Measurements from ENCODE around the gene C17orf100. TPM values are rescaled to one million over a fixed set of nuclear protein-coding genes. Genes with fewer than 3 reads are reported as not detected.

C17orf100 gene
- total RNA-seq, result 1 to 10 TPM; 3.3 to 6.2 TPM

- ATAC-seq, result peak; percentile 95
- H3K27ac ChIP-seq, result peak within 1 kb of the TSS; percentile 74 to 94 (median 90)
- peaks cover 0 to 1% of the 10 kb centered on the region in 2 donors for H3K36me3 ChIP-seq (replicated peaks in 1 of 2; ENCODE audit: insufficient read depth in 1 of 2, low read depth in 2 of 2)
- DNase-seq, result peak; percentile 95 to 97 (median 96)
- TF ChIP-seq POLR2A (IDR thresholded peaks at IDR 0.05) (peak; percentile 62 to 81 (median 77)), CTCF (IDR thresholded peaks at IDR 0.05) (peak in 1 of 7 experiments; percentile 23)
- no peaks in the 10 kb centered on the region for H3K27me3 ChIP-seq
- H3K9me3 ChIP-seq, result no peaks in the 10 kb centered on the region
- peaks cover 58% of the 10 kb centered on the region for H3K4me1 ChIP-seq
- peak within 1 kb of the TSS; percentile 32 to 61 for H3K4me3 ChIP-seq
- WGBS, 2 donors, result 0% methylated on average over 6 to 30 of the region's 35 CpGs
- intact Hi-C loops (cut with DNase I), result no loop called here
Measured at GRCh38 chr17:6651354-6651918, at the start of gene C17orf100, which contains the start of gene MED31. Gene C17orf100, plus strand, starts transcription at chr17:6651762. Its CDS starts 152 bp downstream, at chr17:6651914. Gene MED31, minus strand, starts transcription at chr17:6651605. Its CDS starts 77 bp downstream, at chr17:6651528.

GRCh38 chr17:6602141-6602540 lies 49.4 kb upstream of the C17orf100 start:
- intact Hi-C loops (cut with DNase I), result no loop called here
- peaks cover 0 to 9% of the 10 kb centered on the region in 2 donors for H3K36me3 ChIP-seq (replicated peaks in 1 of 2; ENCODE audit: insufficient read depth in 1 of 2, low read depth in 2 of 2)
- DNase-seq (no peak), ATAC-seq (no peak)
- peaks cover 16% of the 10 kb centered on the region for H3K4me1 ChIP-seq
- H3K4me3 ChIP-seq, result no peak overlapping the region
- no peak for TF ChIP-seq POLR2A (IDR thresholded peaks at IDR 0.05)
- TF ChIP-seq CTCF (IDR thresholded peaks at IDR 0.05), result no peak
- no peaks in the 10 kb centered on the region for H3K27me3 ChIP-seq
- 91 to 93% methylated on average over 2 of the region's 2 CpGs for WGBS, 2 donors
- no peaks in the 10 kb centered on the region for H3K9me3 ChIP-seq
- no peak overlapping the region for H3K27ac ChIP-seq

- TF ChIP-seq POLR2A (IDR thresholded peaks at IDR 0.05) (no peak), CTCF (IDR thresholded peaks at IDR 0.05) (no peak)
- H3K4me1 ChIP-seq, result peaks cover 3% of the 10 kb centered on the region
- 64 to 81% methylated on average over 3 of the region's 3 CpGs for WGBS, 2 donors
- peaks cover 0 to 12% of the 10 kb centered on the region in 2 donors for H3K36me3 ChIP-seq (replicated peaks in 1 of 2; ENCODE audit: insufficient read depth in 1 of 2, low read depth in 2 of 2)
- DNase-seq (peak in 2 of 4 donors; percentile 11 to 15), ATAC-seq (no peak)
- no peaks in the 10 kb centered on the region for H3K9me3 ChIP-seq
- H3K4me3 ChIP-seq, result no peak overlapping the region
- no peak overlapping the region for H3K27ac ChIP-seq
- no peaks in the 10 kb centered on the region for H3K27me3 ChIP-seq
- intact Hi-C loops (cut with DNase I), result no loop called here
Measured at GRCh38 chr17:6603744-6604325, 47.7 kb upstream of the C17orf100 start.

- no peak for DNase-seq
- no peaks in the 10 kb centered on the region for H3K27me3 ChIP-seq
- no peak overlapping the region for H3K27ac ChIP-seq
- no peak for ATAC-seq
- no peaks in the 10 kb centered on the region for H3K9me3 ChIP-seq
- 89 to 94% methylated on average over 6 of the region's 6 CpGs for WGBS, 2 donors
- TF ChIP-seq POLR2A (IDR thresholded peaks at IDR 0.05), result no peak
- no peak for TF ChIP-seq CTCF (IDR thresholded peaks at IDR 0.05)
- H3K4me3 ChIP-seq, result no peak overlapping the region
- no peaks in the 10 kb centered on the region for H3K4me1 ChIP-seq
- peaks cover 3 to 20% of the 10 kb centered on the region in 2 donors for H3K36me3 ChIP-seq (replicated peaks in 1 of 2; ENCODE audit: insufficient read depth in 1 of 2, low read depth in 2 of 2)
- intact Hi-C loops (cut with DNase I), result no loop called here
Measured at GRCh38 chr17:6605142-6605541, 46.4 kb upstream of the C17orf100 start.
